ENCODE results near the gene PLCD3.

The PLCD3 gene

DNA sequence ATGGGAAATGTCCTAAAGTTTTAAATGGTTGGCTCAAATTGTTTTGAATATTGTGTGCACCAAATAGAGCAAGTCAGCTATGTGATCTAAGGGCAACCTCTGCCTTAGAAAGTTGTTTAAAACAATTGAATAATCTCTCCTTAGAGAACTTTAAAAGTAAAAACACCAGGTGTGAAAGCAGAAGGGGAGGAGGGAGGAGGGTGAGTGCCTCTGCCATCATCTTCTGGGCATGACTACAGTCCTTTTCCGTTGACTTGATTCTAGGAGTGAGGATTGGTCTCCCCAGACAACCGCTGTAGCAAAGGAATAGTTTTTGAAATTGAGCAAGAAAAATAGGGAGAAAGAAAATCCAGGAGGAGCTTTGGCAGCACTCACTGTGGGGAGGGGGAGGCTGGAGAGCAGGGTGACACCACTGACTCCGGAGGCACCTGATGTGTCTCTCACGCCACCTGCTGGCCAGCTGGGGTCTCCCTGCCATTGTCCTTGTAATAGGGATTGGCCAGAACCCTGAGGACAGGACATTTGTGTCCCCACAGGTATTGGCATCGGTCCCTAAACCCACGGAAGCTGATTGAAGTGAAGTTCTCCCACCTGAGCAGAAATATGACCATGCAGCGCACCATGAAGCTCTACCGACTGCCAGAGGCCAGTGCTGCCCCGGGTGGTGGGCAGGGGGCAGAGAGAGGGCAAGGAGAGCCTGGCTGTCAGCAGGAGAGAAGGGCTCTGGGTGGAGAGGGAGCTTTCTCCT is 33.3 kb downstream of the PLCD3 start:
- peak; percentile 76 for DNase-seq

DNA sequence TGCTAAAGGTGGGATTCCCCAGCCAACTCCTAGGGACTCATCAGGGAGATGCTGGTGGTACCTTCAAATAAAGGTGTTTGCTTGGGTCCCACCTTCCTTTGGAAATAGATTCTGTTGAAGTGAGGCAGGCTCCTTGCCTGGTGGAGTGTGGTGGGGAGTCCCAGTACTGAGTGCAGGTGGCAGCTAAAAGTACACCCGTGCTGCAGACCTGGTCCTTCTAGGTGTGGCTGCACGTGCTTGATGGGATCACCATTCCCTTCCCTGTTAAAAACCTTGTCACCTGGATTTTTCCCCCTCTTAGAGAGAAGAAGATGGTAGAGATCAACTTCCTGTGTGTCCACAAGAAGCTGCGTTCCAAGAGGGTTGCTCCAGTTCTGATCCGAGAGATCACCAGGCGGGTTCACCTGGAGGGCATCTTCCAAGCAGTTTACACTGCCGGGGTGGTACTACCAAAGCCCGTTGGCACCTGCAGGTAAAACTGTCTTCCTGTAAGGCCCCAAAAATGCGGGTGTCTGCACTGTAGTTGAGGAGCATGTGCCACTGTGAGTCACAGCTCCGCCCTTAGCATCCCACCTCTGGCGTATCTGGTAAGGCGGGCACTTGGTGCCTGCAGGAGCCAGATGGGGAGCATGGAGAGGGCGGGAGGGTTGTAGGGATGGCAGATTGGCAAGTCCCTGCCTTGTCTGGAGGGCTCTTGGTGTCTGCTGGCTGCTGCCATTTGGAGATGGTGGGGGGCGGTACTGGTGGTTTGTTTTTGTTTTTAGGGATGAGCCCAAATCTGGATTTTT is 34.0 kb downstream of the PLCD3 start:
- DNase-seq: no peak

DNA sequence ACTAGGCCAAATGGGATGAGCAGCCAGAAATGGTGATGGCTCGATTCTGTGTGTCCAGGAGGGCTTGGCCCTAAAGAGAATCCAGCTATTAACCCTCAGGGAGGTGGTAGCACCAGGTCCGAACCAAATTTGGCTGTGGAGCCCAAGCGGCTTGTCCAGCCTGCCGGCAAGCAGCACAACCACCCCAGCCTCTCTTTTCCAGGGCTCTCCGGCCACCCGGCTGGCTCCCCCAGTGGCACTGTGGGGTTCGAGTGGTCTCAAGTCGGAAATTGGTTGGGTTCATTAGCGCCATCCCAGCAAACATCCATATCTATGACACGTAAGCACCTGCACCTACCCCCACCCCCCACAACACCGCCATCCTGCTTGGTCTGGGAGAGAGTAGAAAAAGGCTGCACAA is 35.4 kb downstream of the PLCD3 start:
- no peak for DNase-seq

DNA sequence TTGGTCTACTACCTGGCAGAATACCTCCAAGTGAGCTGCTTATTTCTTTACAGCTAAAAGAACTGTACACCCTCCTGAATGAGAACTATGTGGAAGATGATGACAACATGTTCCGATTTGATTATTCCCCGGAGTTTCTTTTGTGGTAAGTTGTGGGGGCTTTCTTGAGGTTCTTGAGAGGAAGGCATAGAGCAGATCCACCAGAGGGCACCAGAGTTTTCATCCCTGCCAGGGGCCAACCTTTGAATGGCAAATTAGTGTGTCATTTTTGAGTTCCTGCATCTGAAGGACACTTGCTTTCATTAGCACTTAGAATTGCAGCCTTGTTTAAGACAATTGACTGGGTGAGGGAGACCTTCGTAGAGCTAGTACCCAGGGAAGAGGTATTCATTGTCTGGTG is 36.2 kb downstream of the PLCD3 start:
- DNase-seq: no peak

DNA sequence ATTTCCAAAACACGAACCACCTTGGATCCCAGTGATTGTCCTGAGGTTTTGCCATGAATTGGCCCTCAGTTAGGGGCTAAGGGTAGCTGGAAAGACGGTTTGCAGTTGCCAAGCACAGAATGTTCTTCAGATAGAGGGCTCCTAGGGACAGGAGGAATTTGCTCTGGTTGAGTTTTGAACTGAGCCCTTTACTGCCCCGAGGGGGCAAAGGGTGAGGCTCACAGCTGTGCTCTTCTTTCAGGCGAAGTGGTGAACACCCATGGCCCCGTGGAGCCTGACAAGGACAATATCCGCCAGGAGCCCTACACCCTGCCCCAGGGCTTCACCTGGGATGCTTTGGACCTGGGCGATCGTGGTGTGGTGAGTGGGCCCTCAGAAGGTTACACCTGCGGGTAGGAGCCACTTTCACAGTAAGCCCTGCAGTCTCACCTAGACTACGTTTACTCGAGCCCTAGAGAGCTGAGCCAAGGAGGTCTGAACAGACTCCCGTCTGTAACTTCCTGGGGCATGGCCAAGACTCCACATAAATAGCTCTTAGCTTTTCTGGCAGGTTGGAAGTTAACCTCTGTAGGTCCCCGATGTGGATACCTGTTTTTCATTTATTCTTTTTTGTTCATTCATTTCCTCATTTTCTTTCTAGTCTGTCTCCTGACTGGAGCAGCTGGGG is 38.7 kb downstream of the PLCD3 start:
- no peak for DNase-seq

DNA sequence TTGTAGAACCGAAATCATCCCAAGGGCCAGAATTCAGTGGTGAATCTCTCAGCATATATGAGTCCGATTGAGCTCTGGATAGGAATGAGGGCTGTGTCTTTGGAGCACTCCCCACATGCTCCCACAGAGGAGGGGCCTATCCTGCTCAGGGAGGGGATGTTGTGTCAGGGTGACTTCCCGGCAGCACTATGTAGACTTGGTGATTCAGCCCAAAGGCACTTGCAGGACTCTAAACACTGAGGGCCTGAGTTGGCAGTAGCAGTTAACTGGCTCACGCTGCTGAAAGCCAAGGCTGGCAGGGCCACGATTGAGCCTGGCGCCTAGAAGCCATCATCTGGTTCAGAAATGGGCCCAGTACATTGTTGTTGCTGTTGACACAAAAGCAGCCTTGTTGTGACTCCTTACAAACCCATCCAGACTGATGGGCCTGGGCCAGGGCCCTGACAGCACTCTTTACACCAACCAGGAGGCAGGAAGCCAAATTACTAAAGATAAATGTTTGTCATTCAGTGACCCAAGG is 39.3 kb downstream of the PLCD3 start:
- no peak for DNase-seq

DNA sequence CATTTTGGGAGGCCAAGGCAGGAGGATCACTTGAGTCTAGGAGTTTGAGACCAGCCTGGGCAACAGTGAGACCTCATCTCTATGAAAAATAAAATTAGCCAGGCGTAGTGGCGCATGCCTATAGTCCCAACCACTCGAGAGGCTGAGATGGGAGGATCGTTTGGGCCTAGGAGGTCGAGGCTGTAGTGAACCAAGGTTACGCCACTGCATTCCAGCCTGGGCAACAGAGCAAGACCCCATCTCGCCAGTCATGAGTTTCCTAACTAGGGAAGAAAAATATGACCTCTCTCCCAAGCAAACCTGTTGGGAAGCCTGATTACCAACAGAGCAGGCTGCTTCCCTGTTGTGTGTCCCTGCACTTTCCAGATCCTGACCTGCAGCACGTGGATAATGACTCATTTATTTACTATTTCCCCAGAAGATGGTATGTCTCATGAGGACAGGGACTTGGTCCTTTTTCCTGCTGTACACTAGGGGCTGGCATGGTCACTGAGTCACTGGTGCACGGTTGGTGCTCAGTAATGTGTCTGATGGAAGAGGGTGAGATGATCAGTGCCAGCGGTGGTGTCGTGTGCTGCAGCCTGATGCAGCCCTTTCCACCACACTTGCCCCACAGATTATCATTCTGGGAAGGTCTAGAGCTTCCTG is 40.4 kb downstream of the PLCD3 start:
- no peak for DNase-seq

DNA sequence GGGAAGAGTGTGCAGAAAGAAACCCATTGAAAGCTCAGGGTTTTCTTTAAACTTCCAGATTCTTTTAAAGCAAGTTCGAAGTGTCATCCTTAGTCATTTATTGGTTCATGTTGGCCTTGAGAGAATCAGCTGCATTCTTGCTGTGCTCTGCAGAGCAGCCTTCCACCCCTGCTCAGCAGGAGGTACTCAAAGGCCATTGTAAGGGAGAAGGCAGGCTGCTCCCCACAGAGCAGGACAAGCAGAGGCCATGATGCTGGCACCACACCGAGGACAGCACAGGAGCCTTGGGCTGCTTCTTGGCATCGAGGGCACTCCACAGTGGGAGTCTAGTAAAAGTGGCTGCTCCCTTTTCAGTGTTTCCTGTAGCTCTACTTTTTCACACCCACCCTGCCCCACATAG is 41.6 kb downstream of the PLCD3 start:
- no peak for DNase-seq

DNA sequence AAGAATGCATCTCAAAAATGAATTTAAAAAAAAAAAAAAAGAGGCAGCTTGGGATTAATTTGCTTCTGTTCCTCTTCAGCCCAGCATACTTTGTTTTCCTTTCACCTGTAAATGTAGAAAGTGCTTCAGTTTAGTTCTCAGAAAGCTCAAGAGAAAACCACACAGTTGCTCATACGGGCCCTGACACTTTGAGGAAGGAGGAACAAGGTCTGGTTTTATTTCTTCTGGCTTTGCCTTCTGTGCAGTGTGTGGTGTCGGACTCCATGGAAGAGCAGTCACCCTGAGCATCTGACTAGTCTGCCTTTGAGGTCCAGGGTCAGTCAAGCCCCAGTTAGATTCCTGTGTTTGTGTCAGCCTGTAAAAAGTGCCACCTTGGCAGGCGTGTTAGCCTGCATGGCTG is 43.6 kb downstream of the PLCD3 start:
- DNase-seq: no peak

DNA sequence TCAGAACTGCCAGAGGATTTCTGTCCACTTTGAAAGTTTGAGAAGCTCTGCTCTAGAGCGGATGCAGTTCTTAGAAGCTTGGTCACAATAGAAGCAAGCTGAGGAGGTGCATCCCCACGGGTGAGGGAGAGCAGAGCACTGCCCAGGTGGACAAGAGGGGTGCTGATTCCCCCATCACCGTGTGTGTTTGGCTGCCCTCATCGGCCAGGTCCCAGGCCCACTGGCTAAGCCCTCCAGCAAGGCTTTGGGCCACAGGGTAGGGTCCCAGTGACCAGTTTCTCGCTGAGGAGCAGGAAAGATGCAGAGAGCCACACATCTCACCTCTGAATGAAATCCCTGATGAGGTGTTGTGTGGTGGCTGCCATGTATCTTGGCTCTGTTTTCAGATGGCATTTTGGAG is 44.3 kb downstream of the PLCD3 start:
- no peak for DNase-seq

DNA sequence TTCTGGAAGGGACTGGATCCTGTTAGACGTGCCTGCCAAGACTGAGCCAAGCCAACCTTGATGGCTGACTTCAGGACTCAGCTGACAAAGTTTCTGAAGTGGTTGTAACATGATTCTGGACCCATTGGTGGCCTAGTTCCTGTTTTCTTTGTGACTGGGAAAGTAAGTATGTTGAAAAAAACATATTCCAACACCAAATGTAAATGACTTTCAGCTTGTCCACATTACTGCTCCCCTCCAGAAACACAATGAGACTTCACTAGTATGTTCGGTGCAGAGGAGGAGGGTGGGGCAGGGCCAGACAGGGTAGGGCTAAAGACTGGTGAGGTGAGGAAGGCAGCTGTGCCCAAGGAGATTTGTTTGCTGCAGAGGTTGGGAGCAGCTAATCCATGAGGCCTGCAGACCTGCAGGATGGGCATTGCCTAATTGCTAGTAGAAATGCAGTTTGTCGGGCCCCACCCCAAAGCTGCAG is 44.8 kb downstream of the PLCD3 start:
- DNase-seq: no peak

DNA sequence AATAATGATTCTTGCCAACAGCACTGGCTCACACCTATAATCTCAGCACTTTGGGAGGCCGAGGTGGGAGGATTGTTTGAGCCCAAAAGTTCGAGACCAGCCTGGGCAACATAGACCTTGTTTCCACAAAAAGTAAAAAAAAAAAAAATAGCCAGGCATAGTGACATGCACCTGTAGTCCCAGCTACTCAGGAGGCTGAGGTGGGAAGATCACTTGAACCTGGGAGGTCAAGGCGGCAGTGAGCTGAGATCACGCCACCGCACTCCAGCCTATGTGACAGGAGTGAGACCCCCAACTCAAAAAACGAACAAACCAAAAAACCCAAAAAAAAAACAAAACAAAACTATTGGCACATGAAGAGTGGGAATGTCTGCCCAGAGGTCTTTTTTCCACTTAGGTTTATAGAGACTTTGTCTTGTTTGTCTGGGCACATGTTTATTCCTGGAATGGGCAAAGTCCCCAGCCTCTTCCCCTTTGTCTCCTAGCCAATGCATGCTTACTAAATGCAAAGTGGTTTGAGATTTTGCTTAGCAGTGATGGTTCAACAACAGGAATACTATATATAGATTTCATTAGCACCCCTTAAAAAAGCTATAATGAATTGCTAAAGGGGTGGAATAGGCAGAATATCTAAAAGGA is 45.3 kb downstream of the PLCD3 start:
- DNase-seq: no peak

DNA sequence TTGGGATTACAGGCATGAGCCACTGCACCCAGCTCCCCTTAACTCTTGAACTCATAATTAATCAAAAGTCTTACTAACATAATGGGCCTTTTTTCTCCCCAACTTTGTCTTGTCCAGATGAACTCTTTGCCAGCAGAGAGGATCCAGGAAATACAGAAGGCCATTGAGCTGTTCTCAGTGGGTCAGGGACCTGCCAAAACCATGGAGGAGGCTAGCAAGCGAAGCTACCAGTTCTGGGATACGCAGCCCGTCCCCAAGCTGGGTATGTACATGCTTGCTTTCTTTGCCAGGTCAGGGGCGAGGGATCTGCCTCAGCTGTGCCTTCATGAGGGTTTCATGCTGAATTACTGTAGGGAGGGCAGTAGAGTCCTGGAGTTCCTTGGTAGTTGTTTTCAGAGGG is 45.9 kb downstream of the PLCD3 start:
- no peak for DNase-seq

DNA sequence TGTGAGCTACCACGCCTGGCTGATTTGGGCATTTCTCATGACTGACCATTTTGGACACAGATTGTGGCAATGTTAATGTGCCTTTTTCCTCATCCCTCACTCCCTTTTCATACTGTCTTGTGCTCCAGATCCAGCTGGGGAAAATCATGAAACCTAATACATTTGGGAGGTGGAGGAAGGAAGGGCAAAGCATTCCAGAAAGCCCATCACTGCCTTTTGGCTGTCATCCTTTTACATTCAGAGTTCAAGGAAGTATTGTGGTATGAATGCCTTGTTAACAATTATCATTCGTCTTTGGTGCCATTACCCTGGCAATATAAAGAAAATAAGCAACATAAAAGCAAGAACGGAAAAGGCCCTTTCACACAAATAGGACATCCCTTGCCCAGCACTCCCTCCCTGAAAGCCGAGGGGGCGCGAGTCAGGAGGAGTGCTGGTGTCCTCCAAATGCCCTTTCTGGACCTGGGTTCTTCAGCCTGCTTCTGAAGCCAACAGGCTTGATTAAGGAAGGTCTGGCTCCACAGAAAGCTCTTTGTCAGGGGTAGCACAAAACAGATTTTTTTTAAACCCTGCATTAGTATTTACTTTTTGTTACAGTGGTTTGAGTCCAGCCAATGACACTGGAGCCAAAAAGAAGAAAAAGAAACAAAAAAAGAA is 51.1 kb downstream of the PLCD3 start:
- DNase-seq: no peak

DNA sequence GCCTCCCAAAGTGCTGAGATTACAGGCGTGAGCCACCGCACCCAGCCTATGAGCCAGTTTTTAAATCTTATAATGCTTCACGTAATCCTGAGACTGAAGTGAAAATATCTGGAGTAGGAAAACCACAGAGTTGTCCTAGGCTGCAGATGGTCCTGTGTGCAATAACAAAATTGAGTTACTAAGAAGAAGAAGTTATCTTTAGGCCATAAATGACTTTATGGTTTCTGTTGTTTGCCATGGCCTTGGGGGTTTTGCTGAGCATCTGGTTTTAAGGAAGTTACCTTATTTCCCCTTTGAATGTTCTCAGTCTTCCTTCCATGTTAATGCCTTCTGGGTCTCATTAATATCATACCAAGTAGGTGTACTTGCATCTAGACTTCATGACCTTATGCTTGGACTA is 54.7 kb downstream of the PLCD3 start:
- DNase-seq: no peak

DNA sequence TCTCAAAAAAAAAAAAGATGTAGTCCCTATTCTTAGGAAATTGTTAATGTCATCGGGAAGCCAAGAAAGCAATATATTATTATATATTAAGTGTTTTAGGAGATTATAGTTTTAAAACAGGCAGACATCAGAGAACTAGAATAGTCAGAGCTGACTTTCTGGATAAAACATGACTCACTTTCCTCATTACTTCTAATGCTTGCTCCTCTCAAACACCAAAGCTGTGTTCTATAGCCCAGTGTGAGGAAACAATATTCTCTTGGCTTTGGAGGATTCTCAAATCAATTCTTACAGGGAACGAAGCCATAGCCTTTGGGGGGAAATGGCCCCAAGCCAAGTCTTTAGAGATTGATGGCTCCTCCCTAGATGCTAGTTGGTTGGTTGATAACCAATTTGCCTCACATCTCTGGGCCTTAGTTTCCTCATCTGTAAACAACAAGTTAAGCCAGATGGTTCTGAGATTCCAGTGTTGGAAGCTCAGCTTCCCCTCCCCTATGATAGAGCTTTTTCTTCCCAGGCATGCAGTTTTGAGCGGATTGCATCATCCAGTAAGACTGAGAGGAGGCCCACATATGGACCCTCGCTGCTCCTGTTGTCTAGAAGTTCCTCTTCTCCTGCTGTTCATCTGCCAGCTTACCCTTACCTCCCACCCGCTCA is 58.8 kb downstream of the PLCD3 start:
- DNase-seq: no peak

DNA sequence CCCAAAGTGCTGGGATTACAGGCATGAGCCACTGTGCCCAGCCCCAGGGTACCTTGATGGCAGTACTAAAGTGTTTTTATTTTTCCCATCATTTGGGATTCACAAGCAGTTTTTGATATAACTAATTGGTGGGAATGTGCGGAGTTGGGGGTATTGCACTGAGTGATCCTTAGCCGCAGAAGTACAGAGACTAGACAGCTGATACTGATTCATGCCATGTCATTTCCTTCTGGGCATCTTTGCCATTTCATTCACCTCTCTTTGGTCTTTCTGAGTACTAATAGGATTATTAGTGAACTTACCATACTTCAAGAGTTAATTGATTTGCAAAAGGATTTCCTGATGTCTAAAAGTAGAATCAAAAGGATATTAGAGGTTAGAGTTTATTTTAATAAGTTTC is 61.5 kb downstream of the PLCD3 start:
- no peak for DNase-seq

DNA sequence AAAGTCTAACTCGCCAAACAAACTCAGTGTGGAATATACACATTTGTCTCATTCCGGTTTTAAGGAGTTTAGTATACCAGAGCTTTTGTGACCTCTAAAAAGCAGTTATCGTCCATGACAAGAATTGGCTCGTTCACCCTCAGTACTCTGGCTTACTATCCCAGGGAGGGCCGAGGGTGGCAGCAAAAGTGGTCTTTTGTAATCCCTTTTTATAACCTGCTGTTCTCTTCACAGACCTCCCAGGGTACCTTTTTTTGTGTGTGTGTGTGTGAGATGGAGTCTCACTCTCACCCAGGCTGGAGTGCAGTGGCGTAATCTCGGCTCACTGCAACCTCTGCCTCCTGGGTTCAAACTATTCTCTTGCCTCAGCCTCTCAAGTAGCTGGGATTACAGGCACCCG is 62.3 kb downstream of the PLCD3 start:
- DNase-seq: no peak

DNA sequence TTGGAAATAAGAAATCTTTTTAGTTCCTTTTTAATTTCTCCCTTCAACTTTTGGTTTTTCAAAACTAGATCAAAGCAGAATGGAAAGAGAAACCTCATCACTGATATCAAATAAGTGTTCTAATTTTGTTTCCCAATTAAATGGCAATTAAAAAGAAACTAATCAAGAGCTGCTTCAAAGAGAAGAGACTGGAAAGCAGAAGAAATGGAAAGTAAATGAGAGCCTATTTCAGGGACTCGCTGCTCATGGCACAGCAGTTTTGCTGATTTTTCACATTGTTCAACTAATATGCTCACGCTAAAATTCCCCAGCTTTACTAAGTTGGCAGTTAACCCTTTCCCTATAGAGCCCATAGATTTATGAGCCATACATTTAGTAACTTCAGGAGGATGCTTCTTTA is 64.7 kb downstream of the PLCD3 start:
- DNase-seq: no peak

DNA sequence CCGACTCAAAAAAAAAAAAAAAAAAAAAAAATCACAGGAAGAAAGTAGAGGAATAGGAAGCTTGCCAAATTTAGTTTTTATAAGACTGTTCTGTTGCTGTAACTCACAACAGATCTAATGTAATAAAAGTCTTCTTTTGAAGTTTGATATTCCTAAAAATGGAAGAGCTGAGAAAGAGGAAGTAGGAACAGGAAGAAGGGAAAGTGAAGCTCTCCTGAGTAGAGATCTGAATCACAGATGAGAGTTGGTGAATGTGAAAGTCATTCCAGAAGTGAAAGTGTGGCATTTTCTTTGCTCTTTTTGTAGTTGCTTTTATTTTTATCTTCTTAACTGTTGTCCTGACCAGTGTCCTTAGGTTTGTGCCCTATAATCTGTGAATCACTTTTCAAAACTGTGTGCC is 69.1 kb downstream of the PLCD3 start:
- no peak for DNase-seq

DNA sequence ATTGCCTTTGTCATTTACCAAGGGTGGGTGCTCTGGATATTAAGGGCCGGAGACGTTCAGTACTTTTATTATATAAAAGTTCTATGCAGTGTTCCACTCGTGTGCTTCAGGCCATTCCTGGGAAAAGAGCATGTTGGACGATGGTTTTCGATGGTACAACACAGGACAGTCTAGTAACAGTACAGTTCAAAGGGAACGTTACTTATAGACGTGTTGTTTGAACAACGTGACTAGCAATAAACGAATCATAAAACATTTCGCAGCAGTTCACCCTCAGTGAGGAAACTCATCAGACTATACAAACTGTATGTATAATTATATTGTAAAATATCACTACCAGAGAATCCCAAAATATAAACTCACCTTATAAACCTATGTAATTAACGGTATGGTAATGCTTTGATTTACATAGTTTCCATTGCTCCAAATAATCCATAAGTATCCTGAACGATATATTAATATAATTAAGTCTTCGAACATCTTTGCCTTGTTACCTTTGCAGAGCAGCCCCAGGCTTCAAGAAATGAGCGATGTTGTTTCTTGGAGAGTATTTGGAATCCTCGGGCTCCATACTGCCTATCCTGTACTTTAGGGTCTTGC is 70.6 kb downstream of the PLCD3 start:
- DNase-seq: no peak

Measured in stimulated activated CD4-positive, alpha-beta T cell treated with anti-CD3 and anti-CD28 coated beads, Interleukin-4, amount 100 ng/mL, for 1 hour (primary cell).